Uterus (tissue), 2 donors: ENCODE data around the gene SLFNL1.

Experiments used
- POLR2A ChIP-seq, 2 donors: fragments of 450-650 bp; IDR thresholded peaks; one replicate each; pipeline ENCODE4 v1.6.1; 2016; ENCODE audit warnings: antibody characterized with exemption in 2 of 2, mild to moderate bottlenecking in 1 of 2, moderate library complexity in 1 of 2
- TF ChIP-seq, protein P1 (sequence below), 4 experiments: fragments of 200-600 bp in 2 of 4; fragments of 450-650 bp in 2 of 4; sonication (generic) in 2 of 4; IDR thresholded peaks; one replicate each; pipeline ENCODE4 v1.5.1; 2016 to 2019; ENCODE audit warnings: antibody characterized with exemption in 4 of 4, mild to moderate bottlenecking in 2 of 4, moderate library complexity in 1 of 4

DNA sequence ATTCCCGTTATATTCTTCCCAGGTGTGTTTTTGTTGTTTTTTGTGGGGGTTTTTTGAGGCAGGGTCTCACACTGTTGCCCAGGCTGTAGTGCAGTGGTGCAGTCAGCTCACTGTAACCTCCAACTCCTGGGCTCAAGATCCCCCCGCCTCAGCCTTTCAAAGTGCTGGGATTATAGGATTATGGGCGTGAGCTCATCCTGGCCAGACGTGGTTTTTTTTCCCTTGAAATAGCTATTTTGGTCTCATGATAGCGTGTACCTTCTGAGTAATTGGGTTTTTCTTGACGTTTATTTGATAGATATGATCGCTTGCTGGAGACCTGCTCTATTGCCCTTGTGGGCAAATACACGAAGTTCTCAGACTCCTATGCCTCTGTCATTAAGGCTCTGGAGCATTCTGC lies 24.4 kb downstream of the SLFNL1 start:
- TF ChIP-seq, protein P1, sequence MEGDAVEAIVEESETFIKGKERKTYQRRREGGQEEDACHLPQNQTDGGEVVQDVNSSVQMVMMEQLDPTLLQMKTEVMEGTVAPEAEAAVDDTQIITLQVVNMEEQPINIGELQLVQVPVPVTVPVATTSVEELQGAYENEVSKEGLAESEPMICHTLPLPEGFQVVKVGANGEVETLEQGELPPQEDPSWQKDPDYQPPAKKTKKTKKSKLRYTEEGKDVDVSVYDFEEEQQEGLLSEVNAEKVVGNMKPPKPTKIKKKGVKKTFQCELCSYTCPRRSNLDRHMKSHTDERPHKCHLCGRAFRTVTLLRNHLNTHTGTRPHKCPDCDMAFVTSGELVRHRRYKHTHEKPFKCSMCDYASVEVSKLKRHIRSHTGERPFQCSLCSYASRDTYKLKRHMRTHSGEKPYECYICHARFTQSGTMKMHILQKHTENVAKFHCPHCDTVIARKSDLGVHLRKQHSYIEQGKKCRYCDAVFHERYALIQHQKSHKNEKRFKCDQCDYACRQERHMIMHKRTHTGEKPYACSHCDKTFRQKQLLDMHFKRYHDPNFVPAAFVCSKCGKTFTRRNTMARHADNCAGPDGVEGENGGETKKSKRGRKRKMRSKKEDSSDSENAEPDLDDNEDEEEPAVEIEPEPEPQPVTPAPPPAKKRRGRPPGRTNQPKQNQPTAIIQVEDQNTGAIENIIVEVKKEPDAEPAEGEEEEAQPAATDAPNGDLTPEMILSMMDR (IDR thresholded peaks at IDR 0.05), result no peak
- TF ChIP-seq POLR2A (IDR thresholded peaks at IDR 0.05), result no peak
